Activated B cell treated with CpG ODN at 0.5 μM for 24 hours (primary cell): ENCODE data around the gene PAM. TPM values are rescaled to one million over a fixed set of nuclear protein-coding genes. Genes with fewer than 3 reads are reported as not detected.

Source experiments
- ATAC-seq: fragments of 200-7000 bp; cut with Tn5 transposase; one replicate; pipeline ENCODE4 v1.10.0; 2021; ENCODE audit warnings: low read depth, mild to moderate bottlenecking, moderate library complexity
- CTCF ChIA-PET: fragments of 350-600 bp; sonication (Branson Sonifier 250); formaldehyde crosslinking; loops from one replicate; lab custom pipeline; 2021; ENCODE audit warnings: antibody characterized with exemption; lab: Charles Lee
- POLR2A ChIA-PET: fragments of 350-600 bp; sonication (Branson Sonifier 250); formaldehyde crosslinking; loops from one replicate; lab custom pipeline; 2021; ENCODE audit warnings: antibody characterized with exemption; lab: Charles Lee
- DNase-seq: peaks from one replicate; pipeline ENCODE4 v3.0.0; 2022
- H3K27ac Mint-ChIP-seq: one replicate; pipeline ENCODE4 v1.8.0; 2020; ENCODE audit warnings: mixed read lengths
- H3K27me3 Mint-ChIP-seq: one replicate; pipeline ENCODE4 v1.8.0; 2021; ENCODE audit warnings: mixed read lengths
- H3K36me3 Mint-ChIP-seq: one replicate; pipeline ENCODE4 v1.8.0; 2021; ENCODE audit warnings: low read depth, mixed read lengths
- H3K4me1 Mint-ChIP-seq: one replicate; pipeline ENCODE4 v1.8.0; 2021; ENCODE audit warnings: mixed read lengths
- H3K4me3 Mint-ChIP-seq: one replicate; pipeline ENCODE4 v1.8.0; 2020; ENCODE audit warnings: mild to moderate bottlenecking, mixed read lengths
- H3K9me3 Mint-ChIP-seq: one replicate; pipeline ENCODE4 v1.8.0; 2020; ENCODE audit warnings: mixed read lengths
- intact Hi-C: fragments of 100-400 bp; cut with micrococcal nuclease; formaldehyde crosslinking; loops from one replicate; pipeline ENCODE4 v1.15.1; 2024
- total RNA-seq: library from RNA; stranded (reverse); gene quantifications from 2 replicates; pipeline ENCODE4 v1.2.3, GENCODE V29; 2022
- TF ChIP-seq, protein P1 (sequence below): fragments of 200-600 bp; IDR thresholded peaks from one replicate; pipeline ENCODE4 v1.8.0; 2022; ENCODE audit warnings: antibody characterized with exemption, mild to moderate bottlenecking

Gene PAM
- total RNA-seq, 1 donor from 2014 or later: 19.0 TPM

DNA sequence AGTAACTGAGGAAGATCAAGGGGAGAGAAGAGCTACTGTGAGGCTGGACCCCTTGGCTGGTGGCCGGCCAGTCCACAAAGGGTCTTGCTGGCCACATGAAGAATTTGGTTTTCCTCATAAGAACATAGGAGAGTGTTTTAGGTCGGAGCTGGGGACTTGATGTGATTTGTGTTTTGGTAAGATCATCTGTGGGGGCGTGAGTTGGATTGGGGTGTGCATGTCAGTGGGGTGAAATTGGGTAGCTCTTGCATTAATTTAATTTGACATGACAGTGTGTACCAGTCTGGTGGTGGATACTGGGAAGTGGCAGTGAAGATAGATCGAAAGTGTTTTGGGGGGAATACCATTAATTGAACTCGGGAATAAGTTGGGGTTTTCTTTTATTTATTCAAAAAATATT lies 8.6 kb downstream of the PAM start:
- POLR2A ChIA-PET: no interaction called here
- DNase-seq: no peak
- peaks cover 30% of the 10 kb centered on the region for H3K4me1 Mint-ChIP-seq

DNA sequence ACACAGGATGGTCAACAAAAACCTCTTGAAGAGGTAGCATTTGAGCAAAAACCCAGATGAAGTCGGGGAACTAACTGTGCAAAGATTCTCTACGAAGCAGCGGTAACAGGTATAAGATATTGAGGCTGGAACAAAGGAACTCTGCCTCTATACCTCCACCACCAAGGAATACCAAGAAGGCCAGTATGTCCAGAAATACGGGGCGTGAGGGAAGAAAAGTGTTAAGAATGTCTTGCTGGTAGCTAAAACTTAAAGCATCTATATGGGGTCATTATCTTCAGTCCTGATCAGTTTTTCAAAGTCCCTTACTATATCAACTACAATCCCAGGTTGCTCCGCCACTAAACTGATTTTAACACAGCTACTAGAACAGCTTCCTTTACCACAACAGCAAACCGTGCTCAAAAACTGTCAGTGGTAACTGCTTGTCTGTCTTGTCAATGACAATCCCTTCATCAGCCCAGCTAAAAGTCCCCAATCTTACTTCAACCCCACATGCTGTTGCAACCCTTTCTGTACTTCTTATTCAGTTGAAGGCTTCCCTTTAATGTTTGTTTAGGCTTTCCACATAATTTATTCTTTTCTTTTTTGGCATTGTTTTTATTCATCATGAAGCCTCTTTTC lies 9.4 kb downstream of the PAM start:
- H3K9me3 Mint-ChIP-seq: no peaks in the 10 kb centered on the region
- DNase-seq (no peak), ATAC-seq (no peak)
- H3K27me3 Mint-ChIP-seq: no peaks in the 10 kb centered on the region
- H3K36me3 Mint-ChIP-seq: no peaks in the 10 kb centered on the region
- H3K27ac Mint-ChIP-seq: no peak overlapping the region
- H3K4me3 Mint-ChIP-seq: no peak overlapping the region
- intact Hi-C loops: no loop called here
- CTCF ChIA-PET: interaction anchor here (2.4 kb wide), 1 partner anchor 16 kb away, joined by 9 read pairs; no protein-coding TSS in a partner anchor
- peaks cover 30% of the 10 kb centered on the region for H3K4me1 Mint-ChIP-seq
- POLR2A ChIA-PET: no interaction called here
- TF ChIP-seq, protein P1, sequence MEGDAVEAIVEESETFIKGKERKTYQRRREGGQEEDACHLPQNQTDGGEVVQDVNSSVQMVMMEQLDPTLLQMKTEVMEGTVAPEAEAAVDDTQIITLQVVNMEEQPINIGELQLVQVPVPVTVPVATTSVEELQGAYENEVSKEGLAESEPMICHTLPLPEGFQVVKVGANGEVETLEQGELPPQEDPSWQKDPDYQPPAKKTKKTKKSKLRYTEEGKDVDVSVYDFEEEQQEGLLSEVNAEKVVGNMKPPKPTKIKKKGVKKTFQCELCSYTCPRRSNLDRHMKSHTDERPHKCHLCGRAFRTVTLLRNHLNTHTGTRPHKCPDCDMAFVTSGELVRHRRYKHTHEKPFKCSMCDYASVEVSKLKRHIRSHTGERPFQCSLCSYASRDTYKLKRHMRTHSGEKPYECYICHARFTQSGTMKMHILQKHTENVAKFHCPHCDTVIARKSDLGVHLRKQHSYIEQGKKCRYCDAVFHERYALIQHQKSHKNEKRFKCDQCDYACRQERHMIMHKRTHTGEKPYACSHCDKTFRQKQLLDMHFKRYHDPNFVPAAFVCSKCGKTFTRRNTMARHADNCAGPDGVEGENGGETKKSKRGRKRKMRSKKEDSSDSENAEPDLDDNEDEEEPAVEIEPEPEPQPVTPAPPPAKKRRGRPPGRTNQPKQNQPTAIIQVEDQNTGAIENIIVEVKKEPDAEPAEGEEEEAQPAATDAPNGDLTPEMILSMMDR: no peak

More for the DNA sequence above, 8.6 kb downstream of the PAM start:
- no peaks in the 10 kb centered on the region for H3K27me3 Mint-ChIP-seq
- no peak overlapping the region for H3K27ac Mint-ChIP-seq
- TF ChIP-seq, protein P1: no peak
- CTCF ChIA-PET: interaction anchor here (2.4 kb wide), 1 partner anchor 17 kb away, joined by 9 read pairs; no protein-coding TSS in a partner anchor
- no peaks in the 10 kb centered on the region for H3K36me3 Mint-ChIP-seq
- ATAC-seq: no peak
- no peak overlapping the region for H3K4me3 Mint-ChIP-seq
- intact Hi-C loops: loop anchor here (1.0 kb wide), 1 partner anchor 8 kb away; the partner anchor contains the start of gene PAM
- no peaks in the 10 kb centered on the region for H3K9me3 Mint-ChIP-seq

DNA sequence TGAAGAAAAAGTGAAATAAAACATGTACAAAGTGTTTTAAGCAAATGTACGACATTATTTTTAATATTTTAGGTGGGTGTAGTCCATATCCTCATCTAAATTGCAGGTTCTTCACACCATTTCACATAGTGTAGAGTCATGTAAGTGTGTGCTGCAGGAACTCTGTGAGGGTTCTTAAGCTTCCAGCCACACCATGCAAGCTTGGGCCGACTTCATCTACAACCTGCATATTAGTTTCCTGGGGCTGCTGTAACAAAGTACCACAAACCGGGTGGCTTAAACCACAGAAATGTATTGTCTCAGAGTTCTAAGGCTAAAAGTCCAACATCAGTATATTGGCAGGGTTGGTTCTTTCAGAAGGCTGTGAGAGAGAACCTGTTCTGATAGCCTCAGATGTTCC lies 10.2 kb downstream of the PAM start:
- intact Hi-C loops: no loop called here
- no peak overlapping the region for H3K4me3 Mint-ChIP-seq
- no peak for DNase-seq
- no peaks in the 10 kb centered on the region for H3K27me3 Mint-ChIP-seq
- TF ChIP-seq, protein P1: no peak
- no peaks in the 10 kb centered on the region for H3K36me3 Mint-ChIP-seq
- no peaks in the 10 kb centered on the region for H3K9me3 Mint-ChIP-seq
- CTCF ChIA-PET: no interaction called here
- H3K4me1 Mint-ChIP-seq: peaks cover 27% of the 10 kb centered on the region
- POLR2A ChIA-PET: no interaction called here
- ATAC-seq: no peak
- H3K27ac Mint-ChIP-seq: no peak overlapping the region

DNA sequence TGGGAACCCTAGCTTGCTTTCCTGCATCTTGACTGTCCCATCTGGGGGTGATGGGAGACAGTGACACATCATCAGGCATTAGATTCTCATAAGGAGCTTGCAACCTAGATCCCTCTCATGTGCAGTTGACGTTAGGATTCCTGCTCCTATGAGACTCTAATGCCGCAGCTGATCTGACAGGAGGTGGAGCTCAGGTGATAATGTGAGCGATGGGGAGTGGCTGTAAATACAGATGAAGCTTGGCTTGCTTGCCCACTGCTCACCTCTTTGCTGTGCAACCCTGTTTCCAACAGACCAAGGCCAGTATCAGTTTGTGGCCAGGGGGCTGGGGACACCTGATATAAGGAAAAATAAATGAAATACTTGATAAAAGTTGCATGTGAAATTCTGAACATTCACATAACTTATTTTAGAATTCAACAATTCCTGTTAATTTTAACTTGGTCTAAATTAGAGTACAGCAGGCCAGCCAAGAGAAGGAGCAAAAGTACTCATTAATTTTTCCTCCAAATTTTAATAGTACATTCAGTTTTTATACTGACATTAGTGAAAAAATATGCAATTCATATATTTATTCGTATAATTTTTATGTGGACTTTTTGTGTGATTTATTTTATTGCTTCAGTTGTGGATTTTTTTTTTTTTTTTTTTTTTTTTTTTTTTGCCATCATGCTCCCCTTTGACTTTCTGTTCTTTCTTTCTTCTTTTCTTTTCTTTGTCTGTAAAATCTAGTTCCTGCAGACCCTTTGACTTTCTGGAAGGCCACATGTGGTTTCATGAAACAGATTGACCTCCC lies 11.4 kb downstream of the PAM start:
- peaks cover 21% of the 10 kb centered on the region for H3K4me1 Mint-ChIP-seq
- intact Hi-C loops: no loop called here
- no peaks in the 10 kb centered on the region for H3K9me3 Mint-ChIP-seq
- DNase-seq: no peak
- H3K36me3 Mint-ChIP-seq: no peaks in the 10 kb centered on the region
- no peaks in the 10 kb centered on the region for H3K27me3 Mint-ChIP-seq
- ChIA-PET POLR2A (no interaction called here), CTCF (no interaction called here)
- TF ChIP-seq, protein P1: no peak
- ATAC-seq: no peak
- H3K27ac Mint-ChIP-seq: no peak overlapping the region
- H3K4me3 Mint-ChIP-seq: no peak overlapping the region

DNA sequence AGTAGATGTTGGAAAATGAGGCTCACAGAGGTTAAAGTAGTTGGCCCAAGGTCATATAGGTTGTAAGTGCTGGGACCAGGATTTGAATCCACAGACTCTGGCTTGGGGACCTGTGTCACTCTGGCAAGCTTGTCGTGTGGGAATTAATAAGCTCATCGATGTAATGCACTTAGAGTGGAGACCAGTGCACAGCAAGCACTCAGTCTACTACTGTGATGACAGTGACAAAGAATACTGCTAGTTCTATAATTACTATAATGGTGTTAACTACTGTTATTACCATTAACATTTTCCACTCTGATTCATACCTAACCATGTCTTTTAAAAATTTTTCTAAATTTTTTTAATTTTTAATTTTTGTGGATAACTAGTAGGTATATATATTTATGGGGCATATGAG lies 12.8 kb downstream of the PAM start:
- Mint-ChIP-seq H3K36me3 (no peaks in the 10 kb centered on the region), H3K27ac (no peak overlapping the region), H3K4me3 (no peak overlapping the region), H3K9me3 (no peaks in the 10 kb centered on the region), H3K4me1 (peaks cover 8% of the 10 kb centered on the region), H3K27me3 (no peaks in the 10 kb centered on the region)
- ChIA-PET POLR2A (no interaction called here), CTCF (no interaction called here)
- ATAC-seq (no peak), DNase-seq (no peak)
- intact Hi-C loops: no loop called here
- TF ChIP-seq, protein P1: no peak
